GM19193 (cell line): ENCODE results near the gene DPF3.

Source experiments
- POLR2A ChIP-seq: IDR thresholded peaks from 4 replicates; pipeline ENCODE4 v1.6.1; 2011; ENCODE audit not compliant: insufficient read depth, insufficient read length; ENCODE audit errors: extremely low read depth

Gene DPF3

GRCh38 chr14:72614891-72615415 lies 278.9 kb downstream of the DPF3 start:
- no peak for TF ChIP-seq POLR2A

GRCh38 chr14:72614365-72614764 lies 279.5 kb downstream of the DPF3 start:
- no peak for TF ChIP-seq POLR2A

GRCh38 chr14:72613975-72614319 lies 280.0 kb downstream of the DPF3 start:
- no peak for TF ChIP-seq POLR2A

- TF ChIP-seq POLR2A: no peak
Measured at GRCh38 chr14:72613231-72613974, 280.5 kb downstream of the DPF3 start.

- no peak for TF ChIP-seq POLR2A
Measured at GRCh38 chr14:72612041-72612440, 281.9 kb downstream of the DPF3 start.

- TF ChIP-seq POLR2A: no peak
Measured at GRCh38 chr14:72611506-72611905, 282.4 kb downstream of the DPF3 start.

- TF ChIP-seq POLR2A: no peak
Measured at GRCh38 chr14:72610831-72611200, 283.1 kb downstream of the DPF3 start.

- TF ChIP-seq POLR2A: no peak
Measured at GRCh38 chr14:72610096-72610830, 283.6 kb downstream of the DPF3 start.

GRCh38 chr14:72609205-72609916 lies 284.5 kb downstream of the DPF3 start:
- no peak for TF ChIP-seq POLR2A

- TF ChIP-seq POLR2A: no peak
Measured at GRCh38 chr14:72608391-72609204, 285.3 kb downstream of the DPF3 start.

- no peak for TF ChIP-seq POLR2A
Measured at GRCh38 chr14:72607386-72608130, 286.3 kb downstream of the DPF3 start.

- TF ChIP-seq POLR2A: no peak
Measured at GRCh38 chr14:72606879-72607278, 287.0 kb downstream of the DPF3 start.

GRCh38 chr14:72605921-72606220 lies 288.0 kb downstream of the DPF3 start:
- no peak for TF ChIP-seq POLR2A
